ENCODE measurements around the gene LMNB1. TPM values are rescaled to one million over a fixed set of nuclear protein-coding genes. Genes with fewer than 3 reads are reported as not detected.

LMNB1 gene
- total and polyA plus RNA-seq, 2 of the 13 experiments (the other 11 are each of a cell fraction or from before 2014, with no cell fraction given): 12.5 to 159 TPM

DNA sequence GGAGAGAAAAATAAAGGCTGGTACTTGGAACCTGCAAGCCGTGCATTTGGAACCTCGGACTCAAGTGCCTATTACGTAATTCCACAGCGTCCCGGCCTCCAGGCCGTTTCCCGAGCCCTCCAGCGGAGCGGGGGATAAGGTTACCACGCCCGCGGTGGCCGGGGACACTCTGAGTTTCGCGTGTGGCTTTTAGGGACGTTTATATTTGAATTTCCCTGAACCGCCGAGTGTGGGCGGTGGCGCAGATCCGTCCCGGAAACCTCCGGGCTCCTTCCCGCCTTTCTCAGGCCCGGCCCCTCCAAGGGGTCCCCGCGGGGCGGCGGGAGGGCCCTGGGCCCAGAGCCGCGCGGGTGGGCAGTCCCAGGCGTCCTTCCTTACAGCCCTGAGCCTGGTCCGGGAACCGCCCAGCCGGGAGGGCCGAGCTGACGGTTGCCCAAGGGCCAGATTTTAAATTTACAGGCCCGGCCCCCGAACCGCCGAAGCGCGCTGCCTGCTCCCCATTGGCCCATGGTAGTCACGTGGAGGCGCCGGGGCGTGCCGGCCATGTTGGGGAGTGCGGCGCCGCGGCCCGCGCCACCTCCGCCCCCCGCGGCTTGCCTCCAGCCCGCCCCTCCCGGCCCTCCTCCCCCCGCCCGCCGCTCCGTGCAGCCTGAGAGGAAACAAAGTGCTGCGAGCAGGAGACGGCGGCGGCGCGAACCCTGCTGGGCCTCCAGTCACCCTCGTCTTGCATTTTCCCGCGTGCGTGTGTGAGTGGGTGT, at the start of gene LMNB1 (continued):
- TF ChIP-seq, protein P1, sequence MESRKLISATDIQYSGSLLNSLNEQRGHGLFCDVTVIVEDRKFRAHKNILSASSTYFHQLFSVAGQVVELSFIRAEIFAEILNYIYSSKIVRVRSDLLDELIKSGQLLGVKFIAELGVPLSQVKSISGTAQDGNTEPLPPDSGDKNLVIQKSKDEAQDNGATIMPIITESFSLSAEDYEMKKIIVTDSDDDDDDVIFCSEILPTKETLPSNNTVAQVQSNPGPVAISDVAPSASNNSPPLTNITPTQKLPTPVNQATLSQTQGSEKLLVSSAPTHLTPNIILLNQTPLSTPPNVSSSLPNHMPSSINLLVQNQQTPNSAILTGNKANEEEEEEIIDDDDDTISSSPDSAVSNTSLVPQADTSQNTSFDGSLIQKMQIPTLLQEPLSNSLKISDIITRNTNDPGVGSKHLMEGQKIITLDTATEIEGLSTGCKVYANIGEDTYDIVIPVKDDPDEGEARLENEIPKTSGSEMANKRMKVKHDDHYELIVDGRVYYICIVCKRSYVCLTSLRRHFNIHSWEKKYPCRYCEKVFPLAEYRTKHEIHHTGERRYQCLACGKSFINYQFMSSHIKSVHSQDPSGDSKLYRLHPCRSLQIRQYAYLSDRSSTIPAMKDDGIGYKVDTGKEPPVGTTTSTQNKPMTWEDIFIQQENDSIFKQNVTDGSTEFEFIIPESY (CRISPR knock-in tag; IDR thresholded peaks at IDR 0.05): no peak
- TF ChIP-seq ZBTB37 (CRISPR knock-in tag; IDR thresholded peaks at IDR 0.05) (no peak), GFI1 (CRISPR knock-in tag; IDR thresholded peaks at IDR 0.05; ENCODE audit: borderline replicate concordance) (no peak), SOX13 (IDR thresholded peaks at IDR 0.05) (no peak), SOX13 (CRISPR knock-in tag; conservative IDR thresholded peaks at IDR 0.05 in 1 of 2, IDR thresholded peaks at IDR 0.05 in 1 of 2) (peak in 1 of 2 experiments; percentile 31; a peak in 1 of 4 replicates), ETS1 (CRISPR knock-in tag; IDR thresholded peaks at IDR 0.05) (no peak), ZNF782 (CRISPR knock-in tag; IDR thresholded peaks at IDR 0.05; ENCODE audit: borderline replicate concordance) (no peak), FOXA1 (IDR thresholded peaks at IDR 0.05) (no peak), FOXA1 (CRISPR knock-in tag; IDR thresholded peaks at IDR 0.05) (no peak), YEATS4 (CRISPR knock-in tag; IDR thresholded peaks at IDR 0.05; ENCODE audit: borderline replicate concordance) (peak; percentile 61; the same call in 1 of the 2 replicates), PCBP2 (optimal IDR thresholded peaks at IDR 0.05; ENCODE audit: low read depth, low read length, poor library complexity, severe bottlenecking) (no peak), HNF1B (CRISPR knock-in tag; IDR thresholded peaks at IDR 0.05) (0 out of 2 replicates have a peak, but pooled peaks have one; percentile 21), CEBPG (CRISPR knock-in tag; IDR thresholded peaks at IDR 0.05) (peak; percentile 88), ZNF24 (IDR thresholded peaks at IDR 0.05) (0 out of 2 replicates have a peak, but pooled peaks have one; percentile 28), EZH2 (conservative IDR thresholded peaks at IDR 0.05; ENCODE audit: low read depth, low read length) (no peak), ZSCAN9 (CRISPR knock-in tag; IDR thresholded peaks at IDR 0.05; ENCODE audit: borderline replicate concordance) (peak; percentile 63; the same call in 1 of the 2 replicates), ZNF317 (CRISPR knock-in tag; IDR thresholded peaks at IDR 0.05) (peak; percentile 67; the same call in 1 of the 2 replicates)
- TF ChIP-seq, protein P2, sequence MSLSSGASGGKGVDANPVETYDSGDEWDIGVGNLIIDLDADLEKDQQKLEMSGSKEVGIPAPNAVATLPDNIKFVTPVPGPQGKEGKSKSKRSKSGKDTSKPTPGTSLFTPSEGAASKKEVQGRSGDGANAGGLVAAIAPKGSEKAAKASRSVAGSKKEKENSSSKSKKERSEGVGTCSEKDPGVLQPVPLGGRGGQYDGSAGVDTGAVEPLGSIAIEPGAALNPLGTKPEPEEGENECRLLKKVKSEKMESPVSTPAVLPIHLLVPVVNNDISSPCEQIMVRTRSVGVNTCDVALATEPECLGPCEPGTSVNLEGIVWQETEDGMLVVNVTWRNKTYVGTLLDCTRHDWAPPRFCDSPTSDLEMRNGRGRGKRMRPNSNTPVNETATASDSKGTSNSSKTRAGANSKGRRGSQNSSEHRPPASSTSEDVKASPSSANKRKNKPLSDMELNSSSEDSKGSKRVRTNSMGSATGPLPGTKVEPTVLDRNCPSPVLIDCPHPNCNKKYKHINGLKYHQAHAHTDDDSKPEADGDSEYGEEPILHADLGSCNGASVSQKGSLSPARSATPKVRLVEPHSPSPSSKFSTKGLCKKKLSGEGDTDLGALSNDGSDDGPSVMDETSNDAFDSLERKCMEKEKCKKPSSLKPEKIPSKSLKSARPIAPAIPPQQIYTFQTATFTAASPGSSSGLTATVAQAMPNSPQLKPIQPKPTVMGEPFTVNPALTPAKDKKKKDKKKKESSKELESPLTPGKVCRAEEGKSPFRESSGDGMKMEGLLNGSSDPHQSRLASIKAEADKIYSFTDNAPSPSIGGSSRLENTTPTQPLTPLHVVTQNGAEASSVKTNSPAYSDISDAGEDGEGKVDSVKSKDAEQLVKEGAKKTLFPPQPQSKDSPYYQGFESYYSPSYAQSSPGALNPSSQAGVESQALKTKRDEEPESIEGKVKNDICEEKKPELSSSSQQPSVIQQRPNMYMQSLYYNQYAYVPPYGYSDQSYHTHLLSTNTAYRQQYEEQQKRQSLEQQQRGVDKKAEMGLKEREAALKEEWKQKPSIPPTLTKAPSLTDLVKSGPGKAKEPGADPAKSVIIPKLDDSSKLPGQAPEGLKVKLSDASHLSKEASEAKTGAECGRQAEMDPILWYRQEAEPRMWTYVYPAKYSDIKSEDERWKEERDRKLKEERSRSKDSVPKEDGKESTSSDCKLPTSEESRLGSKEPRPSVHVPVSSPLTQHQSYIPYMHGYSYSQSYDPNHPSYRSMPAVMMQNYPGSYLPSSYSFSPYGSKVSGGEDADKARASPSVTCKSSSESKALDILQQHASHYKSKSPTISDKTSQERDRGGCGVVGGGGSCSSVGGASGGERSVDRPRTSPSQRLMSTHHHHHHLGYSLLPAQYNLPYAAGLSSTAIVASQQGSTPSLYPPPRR (CRISPR knock-in tag; IDR thresholded peaks at IDR 0.05; ENCODE audit: borderline replicate concordance): 0 out of 2 replicates have a peak, but pooled peaks have one; percentile 42
